Measurements from ENCODE around the gene OSBPL3.
"Not testable (repeated sequence)": the region's sequence is repeated elsewhere in the genome, so short reads cannot be mapped to it uniquely, and the experiment has no call there.

OSBPL3 gene

GRCh38 chr7:24917510-24918239 is 62.3 kb downstream of the OSBPL3 start:
- no peak for DNase-seq

DNA sequence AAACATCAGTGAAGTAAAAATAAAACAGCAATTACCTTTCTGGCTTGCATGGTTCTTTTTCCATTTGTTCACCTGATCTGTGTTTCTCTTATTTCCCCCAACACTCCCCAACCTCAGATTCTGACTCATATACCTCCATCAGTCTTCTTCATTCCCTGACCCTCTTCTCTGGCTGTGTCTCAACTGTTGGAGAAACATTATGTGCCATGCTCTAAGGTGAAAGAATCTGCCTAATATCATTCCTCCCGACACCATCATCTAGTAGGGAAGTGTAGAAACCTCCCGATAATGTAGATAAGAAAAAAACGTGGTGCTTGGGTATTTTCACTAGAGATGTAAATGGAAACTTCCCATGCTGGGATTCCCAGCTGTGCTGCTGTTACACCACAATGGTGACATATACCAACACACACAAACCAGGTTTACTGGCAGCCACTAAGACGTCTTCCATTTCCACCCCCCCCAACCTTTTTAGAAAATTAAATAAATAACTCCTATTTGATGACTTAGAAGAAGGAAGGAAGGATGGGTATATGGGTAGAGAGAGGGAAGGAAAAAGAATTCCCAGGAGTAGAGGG is 63.4 kb downstream of the OSBPL3 start:
- no peak for DNase-seq

- DNase-seq: no peak
These were observed 65.5 kb downstream of the OSBPL3 start for GRCh38 chr7:24914465-24914859.

GRCh38 chr7:24913801-24914464 is 66.0 kb downstream of the OSBPL3 start:
- no peak for DNase-seq

- no peak for DNase-seq
These were observed 67.0 kb downstream of the OSBPL3 start for GRCh38 chr7:24912874-24913514.

GRCh38 chr7:24912424-24912823 is 67.6 kb downstream of the OSBPL3 start:
- DNase-seq: no peak

- no peak for DNase-seq
These were observed 68.8 kb downstream of the OSBPL3 start for GRCh38 chr7:24911213-24911603.

- no peak for DNase-seq
These were observed 69.3 kb downstream of the OSBPL3 start for GRCh38 chr7:24910551-24911212.

DNA sequence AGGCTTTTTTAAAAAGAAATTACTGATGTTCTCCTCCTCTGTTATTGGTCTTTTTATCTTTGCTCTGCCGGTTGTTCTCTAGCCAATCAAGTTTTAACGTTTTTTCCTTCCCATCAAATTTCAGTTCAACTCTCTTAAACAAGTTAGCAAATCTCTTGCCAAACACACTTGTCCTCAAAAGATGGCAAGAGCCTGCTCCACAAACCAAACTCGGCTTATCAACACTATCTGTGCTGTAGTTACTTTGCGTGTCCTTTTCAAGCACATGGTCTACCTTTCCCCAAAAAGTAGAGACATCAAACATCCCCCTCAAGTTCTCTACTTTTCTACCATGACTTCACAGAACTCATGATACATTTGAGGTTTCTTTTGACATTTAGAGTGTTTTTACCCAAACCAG is 71.3 kb downstream of the OSBPL3 start:
- DNase-seq: no peak

GRCh38 chr7:24908166-24908565 is 71.8 kb downstream of the OSBPL3 start:
- DNase-seq: no peak

DNA sequence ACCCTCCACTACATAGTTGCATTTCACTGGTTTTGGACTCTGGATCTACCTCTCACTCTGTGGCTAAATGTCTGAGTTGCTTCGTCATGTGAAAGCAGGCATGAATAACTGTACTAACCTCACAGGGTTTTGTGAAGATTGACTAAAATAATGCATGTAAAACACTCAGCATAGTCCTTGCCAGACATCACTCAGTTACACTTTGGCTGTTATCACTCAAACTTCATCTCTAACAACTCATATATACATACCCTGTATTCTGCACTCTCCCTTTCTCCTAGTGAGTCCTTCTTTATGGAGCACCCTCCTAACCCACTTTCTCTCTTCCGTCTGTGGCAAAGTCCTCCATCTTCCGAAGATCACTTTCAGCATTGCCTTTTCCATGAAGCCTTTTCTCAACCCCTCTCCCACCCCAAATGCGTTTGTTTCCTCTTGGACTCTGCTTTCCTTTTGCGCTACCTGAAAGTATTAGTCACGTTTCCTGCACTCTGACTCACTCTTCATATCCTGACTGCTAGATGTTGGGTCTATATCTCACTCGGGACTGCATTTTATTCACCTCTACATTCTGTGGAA is 72.6 kb downstream of the OSBPL3 start:
- DNase-seq: no peak

DNA sequence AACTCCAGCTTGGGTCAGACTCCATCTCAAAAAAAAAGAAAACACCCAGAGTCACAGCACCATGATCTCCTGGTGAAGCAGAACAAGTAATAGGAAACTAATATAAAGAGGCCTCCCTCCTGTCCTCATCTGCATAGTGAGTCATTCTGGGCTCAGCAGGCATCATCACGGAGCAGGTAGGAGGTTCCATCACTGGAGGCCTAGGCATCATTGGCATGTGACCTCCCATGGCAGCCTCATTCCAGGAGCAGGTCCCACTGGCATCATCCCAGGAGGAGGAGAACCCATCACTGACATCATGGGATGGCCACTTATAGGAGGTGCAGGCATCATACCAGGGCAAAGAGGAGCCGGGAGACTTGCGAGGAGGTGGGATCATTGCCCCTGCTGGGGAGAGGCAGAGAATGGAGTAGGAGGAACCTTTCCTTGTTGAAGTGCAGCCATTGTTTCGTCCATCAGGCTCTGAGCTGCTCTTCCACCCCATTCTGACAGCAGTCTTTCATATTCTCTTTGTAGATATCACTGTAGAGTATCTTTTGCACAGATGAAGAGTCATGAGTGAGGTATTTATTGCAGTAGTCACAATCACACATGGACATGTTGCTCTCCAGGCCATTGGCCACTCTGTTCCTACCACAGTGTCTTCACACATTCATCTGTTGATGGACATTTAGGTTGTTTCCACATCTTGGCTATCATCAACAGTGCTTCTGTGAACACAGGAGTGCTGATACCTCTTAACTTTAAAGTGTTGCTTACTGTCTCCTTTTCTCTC is 73.8 kb downstream of the OSBPL3 start:
- DNase-seq: no peak

GRCh38 chr7:24903992-24904391 is 76.0 kb downstream of the OSBPL3 start:
- DNase-seq: not testable (repeated sequence)

DNA sequence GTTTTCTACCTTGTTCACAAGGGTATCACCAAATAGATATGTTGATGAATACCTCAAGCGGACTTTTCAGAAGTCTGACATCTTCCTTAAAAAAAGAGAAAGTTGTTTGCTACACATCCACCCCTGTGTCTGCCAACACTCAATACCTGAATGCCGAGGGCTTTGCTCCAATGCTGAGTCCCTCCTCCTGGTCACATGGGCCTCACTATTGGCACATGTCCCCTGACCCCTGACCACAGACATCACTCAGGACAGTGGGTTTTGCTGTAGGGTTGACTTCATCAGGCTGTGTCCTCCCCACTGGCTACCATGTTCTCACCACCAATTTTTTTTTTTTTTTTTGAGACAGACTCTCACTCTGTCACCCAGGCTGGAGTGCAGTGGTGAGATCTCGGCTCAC is 76.4 kb downstream of the OSBPL3 start:
- no peak for DNase-seq

- no peak for DNase-seq
These were observed 77.0 kb downstream of the OSBPL3 start for GRCh38 chr7:24902931-24903330.

DNA sequence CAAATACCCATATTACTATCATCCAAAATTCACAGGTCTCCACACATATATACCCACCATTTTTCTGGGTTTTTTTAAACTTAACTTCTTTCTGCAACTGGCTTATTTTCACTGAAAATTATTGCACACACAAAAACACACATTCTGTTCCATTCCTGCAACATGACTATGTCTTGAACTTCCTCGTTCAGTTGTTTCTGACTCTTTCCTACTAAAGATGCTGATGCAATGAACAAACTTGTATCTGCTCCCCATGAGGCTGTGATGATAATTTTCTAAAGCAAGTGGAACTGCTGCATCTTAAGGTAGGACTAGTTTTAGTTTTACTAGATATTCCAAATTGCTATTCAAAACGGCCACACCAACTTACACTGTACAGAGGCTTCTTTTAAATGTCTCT is 77.7 kb downstream of the OSBPL3 start:
- DNase-seq: no peak

GRCh38 chr7:24899905-24900304 is 80.1 kb downstream of the OSBPL3 start:
- DNase-seq: no peak

GRCh38 chr7:24899161-24899560 is 80.8 kb downstream of the OSBPL3 start:
- no peak for DNase-seq

DNA sequence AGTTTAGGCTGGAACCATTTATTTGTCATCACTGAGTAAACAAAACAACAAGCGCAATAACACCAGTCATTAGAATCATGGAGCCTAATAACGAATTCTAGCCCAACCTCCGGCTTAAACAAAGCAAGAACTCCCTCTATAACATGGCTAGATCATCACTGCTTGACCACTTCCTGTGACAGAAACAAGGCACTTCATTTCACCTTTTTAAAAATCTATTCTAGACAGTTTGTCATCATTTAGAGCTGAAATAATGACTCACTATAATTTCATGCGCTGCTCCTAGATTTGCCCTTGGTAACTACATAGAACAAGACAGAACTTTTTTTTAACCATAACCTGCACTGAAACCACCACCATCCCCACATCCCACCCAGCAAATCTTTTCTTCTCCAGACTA is 81.3 kb downstream of the OSBPL3 start:
- DNase-seq: no peak

GRCh38 chr7:24896031-24896501 is 83.9 kb downstream of the OSBPL3 start:
- no peak for DNase-seq

GRCh38 chr7:24894429-24895221 is 85.4 kb downstream of the OSBPL3 start:
- no peak for DNase-seq

Measured in DMS79 (cell line).